ENCODE measurements around the gene KLF15.
A peak's percentile ranks its signal among the peaks of the same experiment; 100 is the strongest.

- TF ChIP-seq POLR2AphosphoS5 (IDR thresholded peaks at IDR 0.05; ENCODE audit: low read depth, low read length) (no peak), EZH2 (IDR thresholded peaks at IDR 0.05) (no peak), EGR1 (IDR thresholded peaks at IDR 0.05; ENCODE audit: low read depth) (no peak), SP1 (IDR thresholded peaks at IDR 0.05; ENCODE audit: low read depth) (no peak), POLR2A (IDR thresholded peaks at IDR 0.05; ENCODE audit: borderline replicate concordance, extremely low read depth, insufficient read depth, insufficient read length) (no peak), MAX (IDR thresholded peaks at IDR 0.05) (no peak)
- TF ChIP-seq, protein P1, sequence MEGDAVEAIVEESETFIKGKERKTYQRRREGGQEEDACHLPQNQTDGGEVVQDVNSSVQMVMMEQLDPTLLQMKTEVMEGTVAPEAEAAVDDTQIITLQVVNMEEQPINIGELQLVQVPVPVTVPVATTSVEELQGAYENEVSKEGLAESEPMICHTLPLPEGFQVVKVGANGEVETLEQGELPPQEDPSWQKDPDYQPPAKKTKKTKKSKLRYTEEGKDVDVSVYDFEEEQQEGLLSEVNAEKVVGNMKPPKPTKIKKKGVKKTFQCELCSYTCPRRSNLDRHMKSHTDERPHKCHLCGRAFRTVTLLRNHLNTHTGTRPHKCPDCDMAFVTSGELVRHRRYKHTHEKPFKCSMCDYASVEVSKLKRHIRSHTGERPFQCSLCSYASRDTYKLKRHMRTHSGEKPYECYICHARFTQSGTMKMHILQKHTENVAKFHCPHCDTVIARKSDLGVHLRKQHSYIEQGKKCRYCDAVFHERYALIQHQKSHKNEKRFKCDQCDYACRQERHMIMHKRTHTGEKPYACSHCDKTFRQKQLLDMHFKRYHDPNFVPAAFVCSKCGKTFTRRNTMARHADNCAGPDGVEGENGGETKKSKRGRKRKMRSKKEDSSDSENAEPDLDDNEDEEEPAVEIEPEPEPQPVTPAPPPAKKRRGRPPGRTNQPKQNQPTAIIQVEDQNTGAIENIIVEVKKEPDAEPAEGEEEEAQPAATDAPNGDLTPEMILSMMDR (IDR thresholded peaks at IDR 0.05 in 2 of 3, conservative IDR thresholded peaks at IDR 0.05 in 1 of 3; ENCODE audit: borderline replicate concordance in 1 of 3, insufficient read depth in 1 of 3, low read depth in 2 of 3, low read length in 2 of 3) = peak in 2 of 3 experiments; percentile 23 to 40; a peak in 4 of 6 replicates
Measured at GRCh38 chr3:126348308-126348920, 8.8 kb downstream of the KLF15 start.

Data from HCT116 (cell line).